Measurements from ENCODE around the gene C3orf85.
"Not testable (repeated sequence)": the region's sequence is repeated elsewhere in the genome, so short reads cannot be mapped to it uniquely, and the experiment has no call there.

The C3orf85 gene

GRCh38 chr3:109125902-109126301 lies 10.6 kb upstream of the C3orf85 start:
- in situ Hi-C loops (cut with MboI; ENCODE audit: low sequenced_read_pairs): no loop called here
- H3K36me3 ChIP-seq (replicated peaks): no peaks in the 10 kb centered on the region
- DNase-seq (ENCODE audit: low spot score in 2 of 2): peak in 1 of 2 experiments; percentile 9
- H3K27me3 ChIP-seq (ENCODE audit: low read depth): no peaks in the 10 kb centered on the region
- peaks cover 10% of the 10 kb centered on the region for H3K4me1 ChIP-seq
- H3K9me3 ChIP-seq: no peaks in the 10 kb centered on the region
- no peak overlapping the region for H3K4me3 ChIP-seq

- no peaks in the 10 kb centered on the region for H3K9me3 ChIP-seq
- in situ Hi-C loops (cut with MboI; ENCODE audit: low sequenced_read_pairs): no loop called here
- no peak overlapping the region for H3K4me3 ChIP-seq
- no peak for DNase-seq (ENCODE audit: low spot score in 2 of 2)
- peaks cover 10% of the 10 kb centered on the region for H3K4me1 ChIP-seq
- H3K36me3 ChIP-seq (replicated peaks): no peaks in the 10 kb centered on the region
- no peaks in the 10 kb centered on the region for H3K27me3 ChIP-seq (ENCODE audit: low read depth)
Measured at GRCh38 chr3:109127553-109127952, 9.0 kb upstream of the C3orf85 start.

GRCh38 chr3:109131276-109131675 lies 5.2 kb upstream of the C3orf85 start:
- Histone ChIP-seq H3K4me3 (no peak overlapping the region), H3K4me1 (no peaks in the 10 kb centered on the region), H3K9me3 (no peaks in the 10 kb centered on the region), H3K36me3 (replicated peaks) (no peaks in the 10 kb centered on the region), H3K27me3 (ENCODE audit: low read depth) (no peaks in the 10 kb centered on the region)
- in situ Hi-C loops (cut with MboI; ENCODE audit: low sequenced_read_pairs): no loop called here
- no peak for DNase-seq (ENCODE audit: low spot score in 2 of 2)

- Histone ChIP-seq H3K9me3 (no peaks in the 10 kb centered on the region), H3K27me3 (ENCODE audit: low read depth) (no peaks in the 10 kb centered on the region), H3K36me3 (replicated peaks) (no peaks in the 10 kb centered on the region), H3K4me1 (no peaks in the 10 kb centered on the region), H3K4me3 (no peak overlapping the region)
- DNase-seq (ENCODE audit: low spot score in 2 of 2): no peak
- in situ Hi-C loops (cut with MboI; ENCODE audit: low sequenced_read_pairs): no loop called here
Measured at GRCh38 chr3:109132801-109133473, 3.6 kb upstream of the C3orf85 start.

- in situ Hi-C loops (cut with MboI; ENCODE audit: low sequenced_read_pairs); DNase-seq (ENCODE audit: low spot score in 2 of 2); H3K4me3 ChIP-seq; H3K4me1 ChIP-seq; H3K9me3 ChIP-seq; H3K27me3 ChIP-seq (ENCODE audit: low read depth); H3K36me3 ChIP-seq (replicated peaks): not testable (repeated sequence)
Measured at GRCh38 chr3:109133474-109133816, 3.1 kb upstream of the C3orf85 start.

- no peak overlapping the region for H3K4me3 ChIP-seq
- no peak for DNase-seq (ENCODE audit: low spot score in 2 of 2)
- H3K9me3 ChIP-seq: no peaks in the 10 kb centered on the region
- no peaks in the 10 kb centered on the region for H3K4me1 ChIP-seq
- in situ Hi-C loops (cut with MboI; ENCODE audit: low sequenced_read_pairs): no loop called here
- H3K27me3 ChIP-seq (ENCODE audit: low read depth): no peaks in the 10 kb centered on the region
- no peaks in the 10 kb centered on the region for H3K36me3 ChIP-seq (replicated peaks)
Measured at GRCh38 chr3:109137761-109138160, 1.2 kb downstream of the C3orf85 start.

GRCh38 chr3:109140318-109140717 lies 3.8 kb downstream of the C3orf85 start:
- DNase-seq (ENCODE audit: low spot score in 2 of 2): no peak
- Histone ChIP-seq H3K9me3 (no peaks in the 10 kb centered on the region), H3K27me3 (ENCODE audit: low read depth) (no peaks in the 10 kb centered on the region; the same call in 1 of the 2 replicates), H3K36me3 (replicated peaks) (no peaks in the 10 kb centered on the region), H3K4me1 (no peaks in the 10 kb centered on the region), H3K4me3 (no peak overlapping the region)
- in situ Hi-C loops (cut with MboI; ENCODE audit: low sequenced_read_pairs): no loop called here

GRCh38 chr3:109143646-109144045 lies 7.1 kb downstream of the C3orf85 start:
- in situ Hi-C loops (cut with MboI; ENCODE audit: low sequenced_read_pairs): no loop called here
- DNase-seq (ENCODE audit: low spot score in 2 of 2): no peak
- Histone ChIP-seq H3K4me1 (peaks cover 3% of the 10 kb centered on the region; the same call in 1 of the 2 replicates), H3K4me3 (no peak overlapping the region), H3K9me3 (no peaks in the 10 kb centered on the region), H3K36me3 (replicated peaks) (no peaks in the 10 kb centered on the region), H3K27me3 (ENCODE audit: low read depth) (no peaks in the 10 kb centered on the region; the same call in 1 of the 2 replicates)

GRCh38 chr3:109149078-109149477 lies 12.6 kb downstream of the C3orf85 start:
- in situ Hi-C loops (cut with MboI; ENCODE audit: low sequenced_read_pairs): no loop called here

GRCh38 chr3:109152320-109152719 lies 15.8 kb downstream of the C3orf85 start:
- peak; percentile 11 to 12 for DNase-seq (ENCODE audit: low spot score in 2 of 2)
- no peaks in the 10 kb centered on the region for H3K27me3 ChIP-seq (ENCODE audit: low read depth)
- in situ Hi-C loops (cut with MboI; ENCODE audit: low sequenced_read_pairs): no loop called here
- peaks cover 6% of the 10 kb centered on the region; the same call in 1 of the 2 replicates for H3K4me1 ChIP-seq
- no peaks in the 10 kb centered on the region for H3K9me3 ChIP-seq
- H3K36me3 ChIP-seq (replicated peaks): no peaks in the 10 kb centered on the region
- no peak overlapping the region for H3K4me3 ChIP-seq

More at GRCh38 chr3:109149078-109149477, 12.6 kb downstream of the C3orf85 start:
- Histone ChIP-seq H3K4me1 (peaks cover 3% of the 10 kb centered on the region; the same call in 1 of the 2 replicates), H3K27me3 (ENCODE audit: low read depth) (no peaks in the 10 kb centered on the region; the same call in 1 of the 2 replicates), H3K9me3 (no peaks in the 10 kb centered on the region), H3K4me3 (no peak overlapping the region), H3K36me3 (replicated peaks) (no peaks in the 10 kb centered on the region)
- no peak for DNase-seq (ENCODE audit: low spot score in 2 of 2)

GRCh38 chr3:109154979-109155378 lies 18.5 kb downstream of the C3orf85 start:
- no peaks in the 10 kb centered on the region for H3K9me3 ChIP-seq
- H3K36me3 ChIP-seq (replicated peaks): no peaks in the 10 kb centered on the region
- DNase-seq (ENCODE audit: low spot score in 2 of 2): no peak
- H3K4me1 ChIP-seq: 0 out of 2 replicates have a peak, but pooled peaks cover 2% of the 10 kb centered on the region
- no peak overlapping the region for H3K4me3 ChIP-seq
- no peaks in the 10 kb centered on the region for H3K27me3 ChIP-seq (ENCODE audit: low read depth)
- in situ Hi-C loops (cut with MboI; ENCODE audit: low sequenced_read_pairs): no loop called here

GRCh38 chr3:109155828-109156227 lies 19.3 kb downstream of the C3orf85 start:
- no peak for DNase-seq (ENCODE audit: low spot score in 2 of 2)
- H3K4me1 ChIP-seq: 0 out of 2 replicates have a peak, but pooled peaks cover 2% of the 10 kb centered on the region
- in situ Hi-C loops (cut with MboI; ENCODE audit: low sequenced_read_pairs): no loop called here

GRCh38 chr3:109161487-109162123 lies 25.1 kb downstream of the C3orf85 start:
- no peaks in the 10 kb centered on the region for H3K36me3 ChIP-seq (replicated peaks)
- in situ Hi-C loops (cut with MboI; ENCODE audit: low sequenced_read_pairs): no loop called here
- H3K4me1 ChIP-seq: no peaks in the 10 kb centered on the region
- H3K9me3 ChIP-seq: no peaks in the 10 kb centered on the region
- DNase-seq (ENCODE audit: low spot score in 2 of 2): no peak
- no peak overlapping the region for H3K4me3 ChIP-seq
- H3K27me3 ChIP-seq (ENCODE audit: low read depth): no peaks in the 10 kb centered on the region

More at GRCh38 chr3:109155828-109156227, 19.3 kb downstream of the C3orf85 start:
- H3K9me3 ChIP-seq: no peaks in the 10 kb centered on the region
- H3K36me3 ChIP-seq (replicated peaks): no peaks in the 10 kb centered on the region
- no peaks in the 10 kb centered on the region for H3K27me3 ChIP-seq (ENCODE audit: low read depth)
- no peak overlapping the region for H3K4me3 ChIP-seq

GRCh38 chr3:109165905-109166304 lies 29.4 kb downstream of the C3orf85 start:
- Histone ChIP-seq H3K27me3 (ENCODE audit: low read depth) (no peaks in the 10 kb centered on the region), H3K9me3 (no peaks in the 10 kb centered on the region), H3K4me3 (no peak overlapping the region), H3K36me3 (replicated peaks) (no peaks in the 10 kb centered on the region), H3K4me1 (no peaks in the 10 kb centered on the region)
- DNase-seq (ENCODE audit: low spot score in 2 of 2): no peak
- in situ Hi-C loops (cut with MboI; ENCODE audit: low sequenced_read_pairs): no loop called here
